Measurements from ENCODE around the gene RANBP17. TPM values are rescaled to one million over a fixed set of nuclear protein-coding genes. Genes with fewer than 3 reads are reported as not detected.
A peak's percentile ranks its signal among the peaks of the same experiment; 100 is the strongest.
"Not testable (repeated sequence)": the region's sequence is repeated elsewhere in the genome, so short reads cannot be mapped to it uniquely, and the experiment has no call there.

RANBP17 gene
- 3.9 TPM for total RNA-seq
- long read RNA-seq: 0 reads

GRCh38 chr5:170861917-170862766, at the start of gene RANBP17:
TSS of gene RANBP17 (plus strand) at chr5:170862018.
- DNase-seq (peak; percentile 59), ATAC-seq (peak; percentile 93)
- intact Hi-C loops (cut with micrococcal nuclease): no loop called here

GRCh38 chr5:170813231-170813630, 48.6 kb upstream of the RANBP17 start:
- DNase-seq (no peak), ATAC-seq (no peak)
- intact Hi-C loops (cut with micrococcal nuclease): no loop called here

GRCh38 chr5:170817195-170817594, 44.6 kb upstream of the RANBP17 start:
- ATAC-seq (no peak), DNase-seq (no peak)
- intact Hi-C loops (cut with micrococcal nuclease): no loop called here

GRCh38 chr5:170818232-170818631, 43.6 kb upstream of the RANBP17 start:
- intact Hi-C loops (cut with micrococcal nuclease): no loop called here
- DNase-seq (no peak), ATAC-seq (no peak)

- intact Hi-C loops (cut with micrococcal nuclease): no loop called here
- ATAC-seq (no peak), DNase-seq (no peak)
These were observed 42.0 kb upstream of the RANBP17 start for GRCh38 chr5:170819824-170820223.

GRCh38 chr5:170821257-170821800, 40.5 kb upstream of the RANBP17 start:
- ATAC-seq (no peak), DNase-seq (no peak)
- intact Hi-C loops (cut with micrococcal nuclease): no loop called here

GRCh38 chr5:170826117-170826516, 35.7 kb upstream of the RANBP17 start:
- ATAC-seq: no peak
- DNase-seq: no peak
- intact Hi-C loops (cut with micrococcal nuclease): no loop called here

- intact Hi-C loops (cut with micrococcal nuclease): no loop called here
- no peak for ATAC-seq
- no peak for DNase-seq
These were observed 29.6 kb upstream of the RANBP17 start for GRCh38 chr5:170832241-170832640.

GRCh38 chr5:170833981-170834380, 27.8 kb upstream of the RANBP17 start:
- intact Hi-C loops (cut with micrococcal nuclease); DNase-seq; ATAC-seq: not testable (repeated sequence)

- no peak for DNase-seq
- intact Hi-C loops (cut with micrococcal nuclease): no loop called here
- no peak for ATAC-seq
These were observed 25.6 kb upstream of the RANBP17 start for GRCh38 chr5:170836226-170836625.

- DNase-seq (no peak), ATAC-seq (no peak)
- intact Hi-C loops (cut with micrococcal nuclease): no loop called here
These were observed 17.9 kb upstream of the RANBP17 start for GRCh38 chr5:170843870-170844269.

GRCh38 chr5:170844651-170845050, 17.2 kb upstream of the RANBP17 start:
- DNase-seq (no peak), ATAC-seq (no peak)
- intact Hi-C loops (cut with micrococcal nuclease): no loop called here

GRCh38 chr5:170846416-170846815, 15.4 kb upstream of the RANBP17 start:
- intact Hi-C loops (cut with micrococcal nuclease): no loop called here

GRCh38 chr5:170846846-170847245, 15.0 kb upstream of the RANBP17 start:
- intact Hi-C loops (cut with micrococcal nuclease): no loop called here
- ATAC-seq (no peak), DNase-seq (no peak)

More at GRCh38 chr5:170846416-170846815, 15.4 kb upstream of the RANBP17 start:
- DNase-seq: no peak
- no peak for ATAC-seq

GRCh38 chr5:170848033-170848432, 13.8 kb upstream of the RANBP17 start:
- DNase-seq: no peak
- intact Hi-C loops (cut with micrococcal nuclease): no loop called here
- no peak for ATAC-seq

- intact Hi-C loops (cut with micrococcal nuclease): no loop called here
- no peak for ATAC-seq
These were observed 12.4 kb upstream of the RANBP17 start for GRCh38 chr5:170849374-170849773.

GRCh38 chr5:170854566-170854965, 7.3 kb upstream of the RANBP17 start:
- ATAC-seq (no peak), DNase-seq (no peak)
- intact Hi-C loops (cut with micrococcal nuclease): no loop called here

More at GRCh38 chr5:170849374-170849773, 12.4 kb upstream of the RANBP17 start:
- DNase-seq: no peak

- intact Hi-C loops (cut with micrococcal nuclease): no loop called here
- no peak for DNase-seq
- ATAC-seq: no peak
These were observed 4.8 kb upstream of the RANBP17 start for GRCh38 chr5:170857066-170857465.

- DNase-seq: no peak
- intact Hi-C loops (cut with micrococcal nuclease): no loop called here
- ATAC-seq: no peak
These were observed 1.4 kb upstream of the RANBP17 start for GRCh38 chr5:170860415-170860814.

- no peak for ATAC-seq
- DNase-seq: no peak
- intact Hi-C loops (cut with micrococcal nuclease): no loop called here
These were observed 776 bp upstream of the RANBP17 start for GRCh38 chr5:170860818-170861666.
